Effector CD4-positive, alpha-beta T cell (primary cell): Measurements from ENCODE around the gene DZIP1.

ENCODE experiments used
- DNase-seq: peaks from one replicate; pipeline ENCODE4 v3.0.0-alpha.2; 2020

The DZIP1 gene

DNA sequence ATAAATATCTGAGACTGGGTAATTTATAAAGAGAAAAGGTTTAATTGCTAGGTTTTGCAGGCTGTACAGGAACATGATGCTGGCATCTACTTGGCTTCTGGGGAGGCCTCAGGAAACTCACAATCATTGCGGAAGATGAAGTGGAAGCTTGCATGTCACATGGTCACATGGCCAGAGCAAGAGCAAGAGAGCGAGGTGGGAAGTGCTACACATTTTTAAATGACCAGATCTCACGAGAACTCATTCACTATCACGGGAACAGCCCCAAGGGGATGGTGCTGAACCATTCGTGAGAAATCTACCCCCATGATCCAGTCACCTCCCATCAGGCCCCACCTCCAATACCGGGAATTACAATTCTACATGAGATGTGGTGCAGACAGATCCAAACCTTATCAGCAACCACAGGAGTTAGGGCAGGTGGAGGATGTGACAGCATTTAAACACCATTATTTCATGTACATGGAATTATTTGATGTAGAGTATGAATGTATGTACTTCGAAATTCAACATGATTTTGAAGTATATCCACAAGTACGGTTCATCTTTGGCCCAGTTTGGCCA, 102.5 kb downstream of the DZIP1 start:
- no peak for DNase-seq

- DNase-seq: no peak
These were observed 103.2 kb downstream of the DZIP1 start for GRCh38 chr13:95541308-95541707.

DNA sequence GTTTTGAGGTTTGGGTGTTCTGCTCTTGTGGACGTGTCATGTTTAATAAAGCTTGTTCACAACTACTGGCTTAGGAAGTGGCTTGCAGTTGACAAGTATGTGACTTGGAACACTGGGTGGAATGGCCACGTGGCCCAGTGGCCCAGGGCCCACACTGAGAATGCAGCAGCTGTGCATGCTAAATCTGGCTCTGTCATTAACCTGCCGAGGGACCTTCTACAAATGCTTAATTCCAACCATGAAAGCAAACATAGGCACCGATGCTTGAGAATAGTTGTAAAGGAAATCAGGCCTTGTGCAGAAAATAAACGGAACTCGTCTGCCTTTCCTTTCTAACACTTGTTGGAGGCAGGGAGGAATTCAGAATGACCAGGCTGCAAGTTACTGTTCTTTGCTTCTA, 103.6 kb downstream of the DZIP1 start:
- no peak for DNase-seq

- DNase-seq: no peak
These were observed 107.8 kb downstream of the DZIP1 start for GRCh38 chr13:95536632-95537241.

DNA sequence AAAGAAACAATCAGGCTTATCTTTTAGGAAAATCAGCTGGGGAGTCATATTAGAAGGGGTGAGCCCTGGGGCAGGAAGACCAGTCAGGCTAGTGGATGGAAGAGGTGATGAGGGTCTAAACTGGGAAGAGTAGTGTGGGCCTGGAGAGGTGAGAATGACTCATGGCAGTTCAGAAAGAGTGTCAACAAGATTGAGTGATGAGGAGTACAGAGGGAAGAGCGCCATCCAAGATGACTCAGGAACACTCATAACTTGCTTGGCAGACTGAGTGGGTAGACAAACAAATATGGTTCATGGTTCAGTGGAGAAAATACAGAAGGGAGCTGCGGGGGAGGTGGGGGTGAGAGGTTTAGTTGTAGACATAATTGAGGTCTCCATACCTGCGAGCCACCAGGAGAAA, 109.3 kb downstream of the DZIP1 start:
- no peak for DNase-seq

- no peak for DNase-seq
These were observed 110.9 kb downstream of the DZIP1 start for GRCh38 chr13:95533545-95534160.

DNA sequence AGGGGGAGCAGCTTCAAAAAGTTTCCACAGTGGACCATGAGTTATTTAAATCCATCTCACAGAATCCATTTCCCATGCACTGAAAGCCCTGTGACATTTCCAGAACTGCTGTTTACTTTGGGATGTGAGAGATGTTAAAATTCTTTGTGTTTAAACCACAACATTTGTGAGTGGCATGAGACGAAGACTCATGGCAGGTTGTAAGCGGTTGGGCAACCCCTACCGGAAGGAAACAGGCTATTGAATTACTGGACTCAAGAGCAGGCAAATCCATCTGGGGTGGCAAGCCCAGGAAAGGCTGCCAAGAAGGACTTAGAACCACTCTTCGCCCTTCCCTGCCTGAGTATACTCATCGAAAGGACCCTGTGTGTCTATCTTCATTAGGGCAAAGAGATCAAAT, 114.3 kb downstream of the DZIP1 start:
- no peak for DNase-seq
